NCI-H748 (cell line): ENCODE measurements around the gene SEPTIN5.

Experiments used
- DNase-seq: peaks from one replicate; lab custom pipeline; 2025; ENCODE audit not compliant: unreplicated experiment; lab: John Stamatoyannopoulos, UW

Gene SEPTIN5

DNA sequence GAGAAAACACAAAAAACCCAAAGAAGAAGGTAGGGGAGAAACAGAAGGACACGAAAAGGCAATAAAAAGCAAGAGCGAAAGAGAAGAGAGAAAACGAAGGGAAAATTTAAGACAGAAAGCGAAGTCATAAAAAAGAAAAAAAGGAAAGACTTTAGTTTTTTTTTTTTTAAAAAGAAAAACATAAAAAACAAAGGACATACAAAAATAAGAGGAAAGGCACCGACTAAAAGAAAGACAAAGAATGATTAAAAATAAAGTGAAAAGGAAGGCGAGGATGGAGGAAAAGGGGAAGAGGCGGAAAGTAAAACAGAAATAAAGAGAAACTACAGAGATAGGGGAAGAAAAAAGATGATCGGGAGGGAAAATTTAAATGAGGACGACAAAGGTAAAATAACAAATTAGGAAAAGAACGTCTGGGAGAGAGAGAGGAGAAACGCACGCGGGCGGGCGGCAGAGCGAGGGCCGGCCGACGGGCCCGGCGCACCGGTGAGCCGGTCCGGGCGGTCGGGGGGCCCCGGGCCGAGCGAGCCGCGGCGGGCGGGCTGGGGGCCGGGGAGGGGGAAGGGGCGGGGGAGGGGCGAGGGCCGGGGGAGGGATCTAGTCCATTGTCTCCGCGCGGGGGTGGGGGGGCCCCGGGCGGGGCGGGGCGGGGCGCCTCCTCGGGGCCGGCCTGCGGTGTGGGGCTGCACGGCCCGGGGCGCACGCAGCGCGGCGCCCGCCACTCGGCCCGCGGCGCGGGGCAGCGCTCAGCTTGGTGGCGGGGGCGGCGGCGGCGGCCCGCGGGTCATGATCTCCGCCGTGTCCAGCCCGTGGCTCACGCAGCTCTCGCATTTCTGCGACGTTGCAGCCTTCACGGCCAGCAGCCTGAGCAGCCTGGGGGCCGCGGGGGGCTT is 46.0 kb downstream of the SEPTIN5 start, which contains the start of gene TBX1:
TSS of gene TBX1 (plus strand) at position 721 of the 893 bp plus-strand sequence. CDS start at position 787, 66 bp downstream.
- no peak for DNase-seq

GRCh38 chr22:19760951-19761724 is 46.8 kb downstream of the SEPTIN5 start:
- DNase-seq = no peak

DNA sequence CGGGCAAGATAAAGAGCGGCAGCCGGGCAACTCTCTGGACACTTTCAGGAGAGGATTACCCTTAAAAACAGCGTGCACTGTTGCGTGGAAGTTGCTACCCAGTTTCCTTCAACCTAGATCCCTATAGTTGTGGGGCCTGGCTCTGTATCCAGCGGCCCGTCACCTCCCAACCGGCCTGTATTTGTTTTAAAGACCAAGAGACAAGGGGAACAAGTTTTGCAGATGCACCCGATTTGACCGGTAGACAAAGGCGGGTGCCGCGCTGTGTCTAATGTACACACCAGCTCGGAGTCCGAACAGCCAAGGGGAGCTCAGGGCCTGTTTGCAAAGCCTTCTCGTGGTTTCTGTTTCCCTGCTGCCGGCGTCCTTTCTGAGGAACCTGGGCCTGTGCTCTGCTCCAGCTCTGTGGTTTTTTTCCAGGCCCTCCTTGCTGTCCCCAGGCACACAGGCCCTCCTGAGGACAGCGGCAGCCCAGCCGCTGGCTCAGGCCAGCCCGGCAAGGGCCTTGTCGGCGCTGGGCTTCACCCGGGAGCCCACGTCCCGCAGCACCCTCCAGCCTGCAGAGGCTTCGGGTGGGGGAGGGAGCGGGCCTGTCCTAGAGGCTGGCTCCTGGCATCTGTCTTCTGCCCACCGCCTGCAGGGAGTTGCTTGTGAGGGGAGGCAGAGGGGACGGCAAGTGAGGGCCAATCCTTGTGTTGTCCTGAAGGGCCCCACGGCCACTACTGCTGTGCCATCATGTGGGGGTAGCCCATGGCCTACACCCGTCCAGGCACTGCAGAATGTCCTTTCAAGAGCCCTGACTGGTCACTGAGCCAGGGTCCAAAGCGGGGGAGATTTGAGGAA is 47.6 kb downstream of the SEPTIN5 start:
- DNase-seq = no peak

DNA sequence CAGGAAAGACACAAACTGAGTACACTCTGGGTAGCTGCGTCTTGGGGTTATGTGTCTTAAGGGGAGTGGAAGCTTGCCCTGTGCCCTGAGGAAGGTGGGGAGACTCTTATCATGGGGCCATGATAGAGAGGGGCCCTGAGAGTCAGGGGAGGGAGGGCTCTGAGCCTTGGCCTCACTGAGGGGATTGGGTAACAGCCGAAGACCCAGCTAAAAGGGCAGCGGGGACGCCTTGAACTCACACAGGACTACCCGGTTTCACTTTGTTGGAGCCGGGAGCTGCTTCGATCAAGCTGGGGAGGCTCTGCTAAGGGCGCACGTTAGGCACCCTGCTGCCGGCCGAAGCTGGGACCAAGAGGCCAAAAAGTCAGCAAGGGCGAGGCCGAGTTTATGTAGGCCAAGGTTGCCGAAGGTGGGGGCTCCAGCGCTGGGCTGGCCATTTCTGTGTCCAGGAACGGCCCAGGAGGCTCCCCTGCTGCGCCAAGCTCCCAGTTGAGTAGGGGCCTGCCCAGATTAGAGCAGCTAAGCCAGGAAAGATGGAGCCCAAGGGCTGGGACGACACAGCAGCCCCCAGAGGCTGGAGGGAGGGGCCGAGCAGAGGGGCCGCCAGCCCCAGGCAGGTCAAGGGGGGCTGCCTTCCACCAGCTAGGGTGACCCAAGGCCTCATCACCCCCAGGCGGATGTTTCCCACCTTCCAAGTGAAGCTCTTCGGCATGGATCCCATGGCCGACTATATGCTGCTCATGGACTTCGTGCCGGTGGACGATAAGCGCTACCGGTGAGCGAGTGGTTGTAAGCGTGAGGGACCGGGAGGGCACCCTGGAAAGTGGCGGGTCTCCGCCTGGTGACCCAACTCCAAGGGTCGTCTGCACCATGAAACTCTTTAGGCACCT is 48.5 kb downstream of the SEPTIN5 start:
- DNase-seq = no peak

DNA sequence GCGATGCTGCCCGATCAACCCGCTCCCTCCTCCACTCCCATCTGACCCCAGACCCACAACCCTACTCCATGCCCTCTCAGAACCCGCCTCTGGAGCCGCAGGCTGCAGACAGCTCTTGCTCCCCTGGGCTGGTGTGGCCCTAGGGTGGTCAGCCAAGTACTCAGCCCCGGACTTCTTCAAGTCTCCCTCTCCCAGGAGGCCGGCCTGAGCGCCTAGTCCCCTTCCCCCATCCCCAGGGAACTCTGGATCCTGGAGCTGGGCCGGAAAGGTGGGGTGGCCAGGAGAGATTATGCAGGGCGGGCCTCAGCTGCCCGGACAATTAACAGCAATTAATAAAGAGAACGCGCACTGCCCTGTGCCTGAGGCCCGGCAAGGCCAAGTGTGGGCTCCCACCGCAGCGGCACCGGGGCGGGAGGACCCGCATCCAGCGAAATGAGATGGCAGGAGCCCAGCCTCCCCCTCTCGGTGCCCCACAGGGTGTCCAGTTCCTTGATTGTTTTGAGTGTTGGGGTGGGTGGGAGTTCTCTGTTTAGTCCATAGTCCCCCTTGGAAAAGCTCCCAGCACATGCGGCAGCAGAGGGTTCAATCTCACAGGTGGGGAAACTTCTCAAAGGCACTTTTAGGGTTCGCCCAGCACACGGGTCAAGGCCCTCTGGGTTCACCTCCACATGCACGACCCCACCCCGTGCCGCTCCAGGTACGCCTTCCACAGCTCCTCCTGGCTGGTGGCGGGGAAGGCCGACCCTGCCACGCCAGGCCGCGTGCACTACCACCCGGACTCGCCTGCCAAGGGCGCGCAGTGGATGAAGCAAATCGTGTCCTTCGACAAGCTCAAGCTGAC is 49.4 kb downstream of the SEPTIN5 start:
- no peak for DNase-seq

- DNase-seq = no peak
Measured at GRCh38 chr22:19764299-19764593, 49.9 kb downstream of the SEPTIN5 start.

DNA sequence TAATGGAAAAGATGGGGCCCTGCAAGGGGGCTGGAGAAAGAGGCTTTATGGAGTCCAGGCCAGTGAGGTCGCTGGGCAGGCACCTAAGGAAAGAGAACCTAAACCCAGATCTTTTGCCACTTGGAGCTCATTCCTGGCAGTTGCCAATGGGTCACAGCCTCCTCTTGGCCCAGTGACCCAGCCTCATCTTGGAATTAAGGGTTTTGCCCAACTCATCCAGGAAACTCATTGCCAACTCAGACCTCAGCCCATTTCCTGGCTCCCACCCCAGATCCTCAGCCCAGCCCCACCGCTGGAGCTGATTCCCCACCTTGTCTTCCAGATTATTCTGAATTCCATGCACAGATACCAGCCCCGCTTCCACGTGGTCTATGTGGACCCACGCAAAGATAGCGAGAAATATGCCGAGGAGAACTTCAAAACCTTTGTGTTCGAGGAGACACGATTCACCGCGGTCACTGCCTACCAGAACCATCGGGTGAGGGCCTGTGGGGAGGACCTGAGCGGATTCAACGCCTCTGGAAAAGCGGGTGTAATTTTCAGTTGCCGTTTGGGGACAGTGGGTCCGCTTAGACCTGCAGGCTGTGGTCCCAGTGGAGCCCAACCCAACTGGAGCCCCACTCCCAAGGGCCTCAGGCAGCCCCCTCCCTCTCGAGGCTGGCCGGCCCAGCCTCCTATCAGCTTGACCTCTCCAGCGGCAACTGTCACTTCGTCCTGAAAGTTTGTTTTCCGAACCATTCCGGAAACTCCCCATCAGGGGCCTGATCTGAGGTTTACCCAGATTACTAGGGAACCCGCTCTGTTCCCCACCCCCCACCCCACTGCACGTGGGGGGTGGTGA is 50.6 kb downstream of the SEPTIN5 start:
- DNase-seq = no peak

GRCh38 chr22:19765477-19766239 is 51.4 kb downstream of the SEPTIN5 start:
- peak; percentile 30 for DNase-seq

DNA sequence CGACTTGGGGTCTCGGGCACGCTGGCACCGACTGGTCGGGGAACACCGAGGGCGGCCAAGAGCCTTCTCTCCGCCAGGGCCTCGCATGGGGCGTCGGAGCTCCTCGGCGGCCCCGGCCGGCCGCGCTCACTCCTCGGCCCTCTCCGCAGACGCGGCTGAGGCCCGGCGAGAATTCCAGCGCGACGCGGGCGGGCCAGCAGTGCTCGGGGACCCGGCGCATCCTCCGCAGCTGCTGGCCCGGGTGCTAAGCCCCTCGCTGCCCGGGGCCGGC is 51.9 kb downstream of the SEPTIN5 start:
- peak; percentile 27 for DNase-seq

- peak; percentile 71 for DNase-seq
Measured at GRCh38 chr22:19766511-19767426, 52.5 kb downstream of the SEPTIN5 start.

DNA sequence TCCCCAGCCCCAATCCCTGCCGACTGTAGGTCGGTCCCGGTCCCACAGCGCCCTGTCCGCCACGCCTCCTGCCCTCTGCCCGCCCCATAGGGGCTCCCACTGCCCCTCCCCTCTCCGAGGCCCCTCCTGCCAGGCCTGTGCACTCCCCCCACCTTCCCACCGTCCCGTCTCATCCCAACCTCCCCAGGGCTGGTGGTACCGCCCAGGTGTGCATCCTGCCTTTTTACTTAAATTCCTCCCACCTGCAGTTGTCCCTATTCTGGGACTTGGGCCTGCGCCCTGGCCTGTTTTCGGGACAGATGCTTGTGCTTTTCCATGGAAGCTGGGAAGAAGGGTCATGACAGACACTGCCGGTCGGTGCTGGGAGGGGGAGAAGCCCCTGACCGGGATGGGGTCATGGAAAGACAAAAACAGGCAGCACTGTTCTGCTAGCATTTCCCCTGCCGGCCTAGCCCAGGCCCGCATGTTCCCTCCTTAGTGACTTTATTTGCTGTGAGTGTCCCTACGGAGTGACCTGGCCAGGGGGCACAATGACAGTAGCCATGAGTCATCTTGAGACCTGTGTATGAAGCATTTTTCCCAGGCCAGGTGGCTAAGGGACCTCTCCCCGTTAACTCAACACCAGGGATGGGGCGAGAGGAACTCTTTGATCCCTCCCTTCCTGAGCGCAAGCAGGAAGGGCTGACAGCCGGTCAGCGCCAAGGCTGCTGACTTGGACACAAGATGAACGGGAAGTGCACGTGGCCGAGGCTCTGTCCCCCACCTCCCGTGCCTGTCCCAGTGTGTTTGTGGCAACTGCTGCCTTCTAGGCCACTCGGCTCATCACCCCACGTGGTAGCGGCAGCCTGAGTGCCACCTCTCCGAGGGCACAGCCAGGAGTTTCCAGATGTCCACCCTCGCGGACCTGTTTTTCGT is 53.4 kb downstream of the SEPTIN5 start:
- no peak for DNase-seq

GRCh38 chr22:19769393-19769715 is 55.1 kb downstream of the SEPTIN5 start:
- no peak for DNase-seq

GRCh38 chr22:19770349-19771220 is 56.3 kb downstream of the SEPTIN5 start:
- no peak for DNase-seq

GRCh38 chr22:19772422-19772672 is 58.0 kb downstream of the SEPTIN5 start:
- DNase-seq = no peak
